Measurements from ENCODE around the gene PREX1. TPM values are rescaled to one million over a fixed set of nuclear protein-coding genes. Genes with fewer than 3 reads are reported as not detected.

Gene PREX1
- total and polyA plus RNA-seq, 2 experiments from 2014 or later, result 2.4 to 10.3 TPM

DNA sequence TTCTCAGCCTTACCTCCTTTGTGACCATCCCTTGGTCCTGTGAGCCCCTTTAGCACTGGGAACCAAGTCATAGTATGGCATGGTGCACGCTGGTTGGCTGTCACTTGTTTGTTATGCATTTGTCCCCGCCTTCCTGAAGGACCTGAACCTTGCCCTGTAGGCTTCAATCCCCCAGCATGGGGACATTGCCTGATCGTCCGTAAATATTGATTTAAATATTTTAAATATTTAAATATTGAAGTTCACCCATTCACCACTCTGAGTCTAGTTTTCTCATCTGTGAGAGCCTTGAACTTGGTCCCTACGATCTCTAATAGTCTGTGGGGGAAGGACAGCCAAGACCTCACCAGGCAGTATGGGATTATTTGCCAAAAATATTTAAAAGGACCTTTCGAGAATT lies 23.8 kb upstream of the PREX1 start (continued):
- TF ChIP-seq, protein P1, sequence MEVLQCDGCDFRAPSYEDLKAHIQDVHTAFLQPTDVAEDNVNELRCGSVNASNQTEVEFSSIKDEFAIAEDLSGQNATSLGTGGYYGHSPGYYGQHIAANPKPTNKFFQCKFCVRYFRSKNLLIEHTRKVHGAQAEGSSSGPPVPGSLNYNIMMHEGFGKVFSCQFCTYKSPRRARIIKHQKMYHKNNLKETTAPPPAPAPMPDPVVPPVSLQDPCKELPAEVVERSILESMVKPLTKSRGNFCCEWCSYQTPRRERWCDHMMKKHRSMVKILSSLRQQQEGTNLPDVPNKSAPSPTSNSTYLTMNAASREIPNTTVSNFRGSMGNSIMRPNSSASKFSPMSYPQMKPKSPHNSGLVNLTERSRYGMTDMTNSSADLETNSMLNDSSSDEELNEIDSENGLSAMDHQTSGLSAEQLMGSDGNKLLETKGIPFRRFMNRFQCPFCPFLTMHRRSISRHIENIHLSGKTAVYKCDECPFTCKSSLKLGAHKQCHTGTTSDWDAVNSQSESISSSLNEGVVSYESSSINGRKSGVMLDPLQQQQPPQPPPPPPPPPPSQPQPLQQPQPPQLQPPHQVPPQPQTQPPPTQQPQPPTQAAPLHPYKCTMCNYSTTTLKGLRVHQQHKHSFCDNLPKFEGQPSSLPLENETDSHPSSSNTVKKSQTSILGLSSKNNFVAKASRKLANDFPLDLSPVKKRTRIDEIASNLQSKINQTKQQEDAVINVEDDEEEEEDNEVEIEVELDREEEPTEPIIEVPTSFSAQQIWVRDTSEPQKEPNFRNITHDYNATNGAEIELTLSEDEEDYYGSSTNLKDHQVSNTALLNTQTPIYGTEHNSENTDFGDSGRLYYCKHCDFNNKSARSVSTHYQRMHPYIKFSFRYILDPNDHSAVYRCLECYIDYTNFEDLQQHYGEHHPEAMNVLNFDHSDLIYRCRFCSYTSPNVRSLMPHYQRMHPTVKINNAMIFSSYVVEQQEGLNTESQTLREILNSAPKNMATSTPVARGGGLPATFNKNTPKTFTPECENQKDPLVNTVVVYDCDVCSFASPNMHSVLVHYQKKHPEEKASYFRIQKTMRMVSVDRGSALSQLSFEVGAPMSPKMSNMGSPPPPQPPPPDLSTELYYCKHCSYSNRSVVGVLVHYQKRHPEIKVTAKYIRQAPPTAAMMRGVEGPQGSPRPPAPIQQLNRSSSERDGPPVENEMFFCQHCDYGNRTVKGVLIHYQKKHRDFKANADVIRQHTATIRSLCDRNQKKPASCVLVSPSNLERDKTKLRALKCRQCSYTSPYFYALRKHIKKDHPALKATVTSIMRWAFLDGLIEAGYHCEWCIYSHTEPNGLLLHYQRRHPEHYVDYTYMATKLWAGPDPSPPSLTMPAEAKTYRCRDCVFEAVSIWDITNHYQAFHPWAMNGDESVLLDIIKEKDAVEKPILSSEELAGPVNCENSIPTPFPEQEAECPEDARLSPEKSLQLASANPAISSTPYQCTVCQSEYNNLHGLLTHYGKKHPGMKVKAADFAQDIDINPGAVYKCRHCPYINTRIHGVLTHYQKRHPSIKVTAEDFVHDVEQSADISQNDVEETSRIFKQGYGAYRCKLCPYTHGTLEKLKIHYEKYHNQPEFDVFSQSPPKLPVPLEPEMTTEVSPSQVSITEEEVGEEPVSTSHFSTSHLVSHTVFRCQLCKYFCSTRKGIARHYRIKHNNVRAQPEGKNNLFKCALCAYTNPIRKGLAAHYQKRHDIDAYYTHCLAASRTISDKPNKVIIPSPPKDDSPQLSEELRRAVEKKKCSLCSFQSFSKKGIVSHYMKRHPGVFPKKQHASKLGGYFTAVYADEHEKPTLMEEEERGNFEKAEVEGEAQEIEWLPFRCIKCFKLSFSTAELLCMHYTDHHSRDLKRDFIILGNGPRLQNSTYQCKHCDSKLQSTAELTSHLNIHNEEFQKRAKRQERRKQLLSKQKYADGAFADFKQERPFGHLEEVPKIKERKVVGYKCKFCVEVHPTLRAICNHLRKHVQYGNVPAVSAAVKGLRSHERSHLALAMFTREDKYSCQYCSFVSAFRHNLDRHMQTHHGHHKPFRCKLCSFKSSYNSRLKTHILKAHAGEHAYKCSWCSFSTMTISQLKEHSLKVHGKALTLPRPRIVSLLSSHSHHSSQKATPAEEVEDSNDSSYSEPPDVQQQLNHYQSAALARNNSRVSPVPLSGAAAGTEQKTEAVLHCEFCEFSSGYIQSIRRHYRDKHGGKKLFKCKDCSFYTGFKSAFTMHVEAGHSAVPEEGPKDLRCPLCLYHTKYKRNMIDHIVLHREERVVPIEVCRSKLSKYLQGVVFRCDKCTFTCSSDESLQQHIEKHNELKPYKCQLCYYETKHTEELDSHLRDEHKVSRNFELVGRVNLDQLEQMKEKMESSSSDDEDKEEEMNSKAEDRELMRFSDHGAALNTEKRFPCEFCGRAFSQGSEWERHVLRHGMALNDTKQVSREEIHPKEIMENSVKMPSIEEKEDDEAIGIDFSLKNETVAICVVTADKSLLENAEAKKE (CRISPR knock-in tag; IDR thresholded peaks at IDR 0.05), result no peak

DNA sequence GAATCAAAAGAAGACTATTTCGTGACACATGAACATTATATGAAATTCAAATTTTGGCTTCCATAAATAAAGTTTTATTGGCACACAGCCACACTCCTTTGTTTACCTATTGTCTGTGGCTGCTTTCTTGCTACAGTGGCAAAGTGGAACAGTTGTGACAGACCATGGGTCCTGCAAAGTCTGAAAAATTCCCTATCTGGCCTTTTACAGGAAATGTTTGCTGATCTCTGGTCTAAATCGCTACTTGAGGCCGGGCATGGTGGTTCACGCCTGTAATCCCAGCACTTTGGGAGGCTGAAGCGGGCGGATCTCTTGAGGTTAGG lies 23.1 kb upstream of the PREX1 start:
- Histone ChIP-seq H3K4me3 (no peak overlapping the region), H3K79me2 (replicated peaks; ENCODE audit: insufficient read depth) (no peaks in the 10 kb centered on the region), H3F3A (replicated peaks; ENCODE audit: low read depth) (no peaks in the 10 kb centered on the region), H3K4me2 (no peak overlapping the region), H3K9me2 (ENCODE audit: insufficient read depth) (no peaks in the 10 kb centered on the region), H3K27ac (ENCODE audit: low read depth) (no peak overlapping the region), H4K20me1 (replicated peaks; ENCODE audit: insufficient read depth) (no peaks in the 10 kb centered on the region), H3K36me3 (ENCODE audit: insufficient read depth) (no peaks in the 10 kb centered on the region), H3K27me3 (ENCODE audit: insufficient read depth) (no peaks in the 10 kb centered on the region), H3K4me1 (ENCODE audit: insufficient read depth) (peaks cover 6% of the 10 kb centered on the region), H2AFZ (0 out of 2 replicates have a peak overlapping the region, but pooled peaks have one; percentile 56)
- ATAC-seq (no peak), DNase-seq (ENCODE audit: low spot score) (no peak)
- Mint-ChIP-seq H3K36me3 (ENCODE audit: low read depth) (no peaks in the 10 kb centered on the region), H3K4me3 (no peak overlapping the region), H3K4me1 (peaks cover 13% of the 10 kb centered on the region), H3K9me3 (no peaks in the 10 kb centered on the region), H3K27me3 (ENCODE audit: insufficient read depth, low read depth, poor library complexity) (no peaks in the 10 kb centered on the region), H3K27ac (no peak overlapping the region)
- TF ChIP-seq CREB1 (CRISPR knock-in tag; IDR thresholded peaks at IDR 0.05; ENCODE audit: low read depth), result no peak
- TF ChIP-seq JUNB (IDR thresholded peaks at IDR 0.05; ENCODE audit: unreplicated experiment), result no peak
- TF ChIP-seq, protein P2, sequence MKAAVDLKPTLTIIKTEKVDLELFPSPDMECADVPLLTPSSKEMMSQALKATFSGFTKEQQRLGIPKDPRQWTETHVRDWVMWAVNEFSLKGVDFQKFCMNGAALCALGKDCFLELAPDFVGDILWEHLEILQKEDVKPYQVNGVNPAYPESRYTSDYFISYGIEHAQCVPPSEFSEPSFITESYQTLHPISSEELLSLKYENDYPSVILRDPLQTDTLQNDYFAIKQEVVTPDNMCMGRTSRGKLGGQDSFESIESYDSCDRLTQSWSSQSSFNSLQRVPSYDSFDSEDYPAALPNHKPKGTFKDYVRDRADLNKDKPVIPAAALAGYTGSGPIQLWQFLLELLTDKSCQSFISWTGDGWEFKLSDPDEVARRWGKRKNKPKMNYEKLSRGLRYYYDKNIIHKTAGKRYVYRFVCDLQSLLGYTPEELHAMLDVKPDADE (IDR thresholded peaks at IDR 0.05), result no peak
- TF ChIP-seq ZNF331 (CRISPR knock-in tag; IDR thresholded peaks at IDR 0.05; ENCODE audit: low read depth), result no peak
- no peak for TF ChIP-seq EZH2 (IDR thresholded peaks at IDR 0.05; ENCODE audit: low read depth, unreplicated experiment)
- TF ChIP-seq, protein P3, sequence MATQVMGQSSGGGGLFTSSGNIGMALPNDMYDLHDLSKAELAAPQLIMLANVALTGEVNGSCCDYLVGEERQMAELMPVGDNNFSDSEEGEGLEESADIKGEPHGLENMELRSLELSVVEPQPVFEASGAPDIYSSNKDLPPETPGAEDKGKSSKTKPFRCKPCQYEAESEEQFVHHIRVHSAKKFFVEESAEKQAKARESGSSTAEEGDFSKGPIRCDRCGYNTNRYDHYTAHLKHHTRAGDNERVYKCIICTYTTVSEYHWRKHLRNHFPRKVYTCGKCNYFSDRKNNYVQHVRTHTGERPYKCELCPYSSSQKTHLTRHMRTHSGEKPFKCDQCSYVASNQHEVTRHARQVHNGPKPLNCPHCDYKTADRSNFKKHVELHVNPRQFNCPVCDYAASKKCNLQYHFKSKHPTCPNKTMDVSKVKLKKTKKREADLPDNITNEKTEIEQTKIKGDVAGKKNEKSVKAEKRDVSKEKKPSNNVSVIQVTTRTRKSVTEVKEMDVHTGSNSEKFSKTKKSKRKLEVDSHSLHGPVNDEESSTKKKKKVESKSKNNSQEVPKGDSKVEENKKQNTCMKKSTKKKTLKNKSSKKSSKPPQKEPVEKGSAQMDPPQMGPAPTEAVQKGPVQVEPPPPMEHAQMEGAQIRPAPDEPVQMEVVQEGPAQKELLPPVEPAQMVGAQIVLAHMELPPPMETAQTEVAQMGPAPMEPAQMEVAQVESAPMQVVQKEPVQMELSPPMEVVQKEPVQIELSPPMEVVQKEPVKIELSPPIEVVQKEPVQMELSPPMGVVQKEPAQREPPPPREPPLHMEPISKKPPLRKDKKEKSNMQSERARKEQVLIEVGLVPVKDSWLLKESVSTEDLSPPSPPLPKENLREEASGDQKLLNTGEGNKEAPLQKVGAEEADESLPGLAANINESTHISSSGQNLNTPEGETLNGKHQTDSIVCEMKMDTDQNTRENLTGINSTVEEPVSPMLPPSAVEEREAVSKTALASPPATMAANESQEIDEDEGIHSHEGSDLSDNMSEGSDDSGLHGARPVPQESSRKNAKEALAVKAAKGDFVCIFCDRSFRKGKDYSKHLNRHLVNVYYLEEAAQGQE (IDR thresholded peaks at IDR 0.05; ENCODE audit: unreplicated experiment), result no peak
- no peak for TF ChIP-seq ZNF114 (CRISPR knock-in tag; IDR thresholded peaks at IDR 0.05)
- TF ChIP-seq POLR2AphosphoS5 (IDR thresholded peaks at IDR 0.05; ENCODE audit: low read depth), result no peak
- TF ChIP-seq EZH2phosphoT487 (IDR thresholded peaks at IDR 0.05; ENCODE audit: unreplicated experiment), result no peak
- no peak for TF ChIP-seq NANOG (IDR thresholded peaks at IDR 0.05; ENCODE audit: borderline replicate concordance)
